Measurements from ENCODE around the gene GTF2H1.

DNA sequence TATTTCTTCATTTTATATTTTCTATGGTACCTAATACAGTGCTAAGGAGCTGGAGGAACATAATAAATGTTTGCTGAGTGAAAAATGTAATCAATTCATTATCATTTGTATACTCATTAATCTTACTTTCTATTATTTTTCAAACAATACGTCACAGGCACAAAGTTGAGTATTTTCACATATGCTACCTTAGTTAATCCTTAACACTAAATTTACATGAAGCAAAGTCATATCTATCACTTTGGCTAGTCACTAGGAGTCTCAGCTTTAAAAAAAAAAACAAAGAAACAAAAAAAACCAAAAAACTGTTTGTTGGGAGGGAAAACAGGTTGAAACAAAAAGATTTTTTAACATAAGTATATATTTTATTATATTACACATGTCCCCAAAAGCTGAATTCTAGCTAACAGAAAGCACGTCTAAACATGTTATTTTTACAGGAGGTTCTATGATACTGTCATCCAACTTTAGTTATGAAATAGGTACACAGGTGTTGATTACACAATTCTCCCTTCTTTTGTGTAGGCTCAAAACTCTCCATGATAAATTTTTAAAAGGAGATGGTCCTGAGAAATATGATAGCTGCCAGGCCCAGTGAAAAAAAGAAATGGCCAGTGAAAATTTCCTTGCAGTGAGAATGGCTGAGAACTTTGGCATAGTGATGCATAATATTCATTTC is 14.8 kb upstream of the GTF2H1 start:
- TF ChIP-seq, protein P1, sequence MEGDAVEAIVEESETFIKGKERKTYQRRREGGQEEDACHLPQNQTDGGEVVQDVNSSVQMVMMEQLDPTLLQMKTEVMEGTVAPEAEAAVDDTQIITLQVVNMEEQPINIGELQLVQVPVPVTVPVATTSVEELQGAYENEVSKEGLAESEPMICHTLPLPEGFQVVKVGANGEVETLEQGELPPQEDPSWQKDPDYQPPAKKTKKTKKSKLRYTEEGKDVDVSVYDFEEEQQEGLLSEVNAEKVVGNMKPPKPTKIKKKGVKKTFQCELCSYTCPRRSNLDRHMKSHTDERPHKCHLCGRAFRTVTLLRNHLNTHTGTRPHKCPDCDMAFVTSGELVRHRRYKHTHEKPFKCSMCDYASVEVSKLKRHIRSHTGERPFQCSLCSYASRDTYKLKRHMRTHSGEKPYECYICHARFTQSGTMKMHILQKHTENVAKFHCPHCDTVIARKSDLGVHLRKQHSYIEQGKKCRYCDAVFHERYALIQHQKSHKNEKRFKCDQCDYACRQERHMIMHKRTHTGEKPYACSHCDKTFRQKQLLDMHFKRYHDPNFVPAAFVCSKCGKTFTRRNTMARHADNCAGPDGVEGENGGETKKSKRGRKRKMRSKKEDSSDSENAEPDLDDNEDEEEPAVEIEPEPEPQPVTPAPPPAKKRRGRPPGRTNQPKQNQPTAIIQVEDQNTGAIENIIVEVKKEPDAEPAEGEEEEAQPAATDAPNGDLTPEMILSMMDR (IDR thresholded peaks at IDR 0.05): no peak
- no peak for TF ChIP-seq POLR2A (IDR thresholded peaks at IDR 0.05)
